Measurements from ENCODE around the gene DTNB.
A peak's percentile ranks its signal among the peaks of the same experiment; 100 is the strongest.

The DTNB gene

GRCh38 chr2:25620711-25621110 lies 52.7 kb downstream of the DTNB start:
- no peak for DNase-seq

- DNase-seq: no peak
These were observed 53.3 kb downstream of the DTNB start for GRCh38 chr2:25620077-25620476.

GRCh38 chr2:25619185-25619584 lies 54.2 kb downstream of the DTNB start:
- DNase-seq: no peak

GRCh38 chr2:25618676-25619075 lies 54.7 kb downstream of the DTNB start:
- no peak for DNase-seq

- DNase-seq: no peak
These were observed 55.3 kb downstream of the DTNB start for GRCh38 chr2:25617948-25618646.

GRCh38 chr2:25615920-25616319 lies 57.5 kb downstream of the DTNB start:
- DNase-seq: no peak

- no peak for DNase-seq
These were observed 58.0 kb downstream of the DTNB start for GRCh38 chr2:25615386-25615785.

GRCh38 chr2:25614711-25615110 lies 58.7 kb downstream of the DTNB start:
- no peak for DNase-seq

GRCh38 chr2:25608718-25609117 lies 64.7 kb downstream of the DTNB start:
- DNase-seq: no peak

GRCh38 chr2:25606892-25607291 lies 66.5 kb downstream of the DTNB start:
- peak; percentile 48 for DNase-seq

GRCh38 chr2:25602333-25602723 lies 71.0 kb downstream of the DTNB start:
- DNase-seq: no peak

GRCh38 chr2:25601711-25602332 lies 71.6 kb downstream of the DTNB start:
- DNase-seq: peak; percentile 25

- no peak for DNase-seq
These were observed 74.5 kb downstream of the DTNB start for GRCh38 chr2:25598911-25599310.

- DNase-seq: no peak
These were observed 75.0 kb downstream of the DTNB start for GRCh38 chr2:25598332-25598731.

GRCh38 chr2:25597881-25598280 lies 75.5 kb downstream of the DTNB start:
- no peak for DNase-seq

- DNase-seq: no peak
These were observed 76.7 kb downstream of the DTNB start for GRCh38 chr2:25596516-25597244.

GRCh38 chr2:25595393-25595792 lies 78.0 kb downstream of the DTNB start:
- no peak for DNase-seq

- DNase-seq: no peak
These were observed 78.4 kb downstream of the DTNB start for GRCh38 chr2:25594991-25595390.

GRCh38 chr2:25592766-25593292 lies 80.5 kb downstream of the DTNB start:
- no peak for DNase-seq

- DNase-seq: no peak
These were observed 82.4 kb downstream of the DTNB start for GRCh38 chr2:25590921-25591505.

- no peak for DNase-seq
These were observed 83.6 kb downstream of the DTNB start for GRCh38 chr2:25589676-25590205.

GRCh38 chr2:25588576-25588975 lies 84.8 kb downstream of the DTNB start:
- DNase-seq: no peak

- DNase-seq: peak; percentile 45
These were observed 86.0 kb downstream of the DTNB start for GRCh38 chr2:25587361-25587760.
